Measurements from ENCODE around the gene EXD3.
A peak's percentile ranks its signal among the peaks of the same experiment; 100 is the strongest.

Gene EXD3

GRCh38 chr9:137311171-137311985, 111.6 kb downstream of the EXD3 start:
- peak in 2 of 56 donors; percentile 27 to 45 for DNase-seq

DNA sequence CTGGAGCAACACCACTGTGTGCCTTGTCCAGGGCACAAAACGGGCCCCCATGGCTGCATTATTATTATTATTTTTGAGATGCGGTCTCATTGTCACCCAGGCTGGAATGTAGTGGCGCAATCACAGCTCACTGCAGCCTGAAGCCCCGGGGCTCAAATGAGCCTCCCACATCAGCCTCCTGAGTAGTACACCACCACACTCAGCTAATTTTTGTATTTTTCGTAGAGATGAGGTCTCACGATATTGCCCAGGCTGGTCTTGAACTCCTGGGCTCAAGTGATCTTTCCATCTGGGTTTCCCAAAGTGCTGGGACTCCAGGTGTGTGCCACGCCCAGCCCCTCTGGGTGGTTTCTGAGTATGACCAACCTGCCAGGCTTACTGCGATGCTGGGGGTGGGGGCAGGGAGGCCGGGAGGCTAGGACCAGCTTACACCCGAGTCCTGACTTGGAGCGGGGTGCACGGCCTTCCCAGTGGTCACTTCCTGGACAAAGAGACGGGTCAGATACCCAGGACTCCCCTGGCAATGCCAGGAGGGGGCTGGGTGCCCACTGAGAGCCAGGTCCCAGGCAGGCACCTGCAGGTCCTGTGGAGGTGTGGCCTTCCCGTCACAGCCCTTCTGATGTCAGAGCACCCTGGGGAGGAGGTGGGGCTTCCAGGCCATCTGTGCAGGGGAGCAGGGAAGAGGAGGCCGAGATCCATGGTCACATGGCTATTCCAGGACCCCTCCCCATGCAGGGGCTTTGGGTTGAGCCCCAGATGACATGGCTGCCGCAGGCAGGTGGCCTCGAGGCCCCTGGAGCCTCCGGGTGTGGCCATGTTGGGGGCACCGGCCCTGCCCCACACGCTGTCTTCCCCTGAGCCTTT, 112.5 kb downstream of the EXD3 start:
- DNase-seq = no peak

DNA sequence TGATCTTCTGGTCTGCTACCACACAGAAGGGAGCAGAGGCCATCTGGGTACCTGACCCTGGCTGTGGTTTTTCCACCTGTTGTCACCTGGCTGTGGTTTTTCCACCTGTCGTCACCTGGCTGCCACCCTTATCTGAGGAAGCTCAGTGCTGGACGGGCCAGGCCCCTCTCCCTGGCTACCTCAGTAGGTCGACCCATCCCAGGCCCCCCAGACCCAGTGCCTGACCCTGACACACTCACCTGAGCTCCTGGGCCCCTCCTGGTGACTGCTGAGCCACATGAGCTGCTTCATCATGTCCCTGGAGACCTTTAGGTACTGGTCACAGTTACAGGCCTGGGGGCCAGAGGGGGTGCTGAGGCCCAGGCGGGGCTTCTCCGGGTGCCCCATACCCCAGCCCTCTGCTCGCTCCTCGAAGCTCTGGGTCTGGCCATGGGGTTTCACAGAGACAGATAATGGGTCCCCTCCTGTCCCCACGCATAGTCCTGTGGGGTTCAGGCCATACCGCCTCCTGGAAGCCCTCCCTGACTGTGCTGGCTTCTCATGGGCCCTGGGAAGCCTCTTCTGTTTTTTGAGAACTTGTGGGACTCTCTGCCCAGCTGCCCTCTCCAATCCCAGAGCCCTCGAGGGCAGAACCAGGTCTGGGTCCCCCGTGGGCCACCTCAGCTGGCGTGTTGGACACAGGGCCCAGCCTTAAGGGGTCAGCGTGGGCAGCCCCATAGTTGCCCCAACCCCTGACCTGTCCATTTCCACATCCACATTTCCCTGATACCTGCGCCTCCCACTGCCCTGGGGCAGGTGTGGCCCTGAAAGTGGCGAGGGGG, 113.4 kb downstream of the EXD3 start:
- no peak for DNase-seq

GRCh38 chr9:137308057-137308619, 114.8 kb downstream of the EXD3 start:
- no peak for DNase-seq

DNA sequence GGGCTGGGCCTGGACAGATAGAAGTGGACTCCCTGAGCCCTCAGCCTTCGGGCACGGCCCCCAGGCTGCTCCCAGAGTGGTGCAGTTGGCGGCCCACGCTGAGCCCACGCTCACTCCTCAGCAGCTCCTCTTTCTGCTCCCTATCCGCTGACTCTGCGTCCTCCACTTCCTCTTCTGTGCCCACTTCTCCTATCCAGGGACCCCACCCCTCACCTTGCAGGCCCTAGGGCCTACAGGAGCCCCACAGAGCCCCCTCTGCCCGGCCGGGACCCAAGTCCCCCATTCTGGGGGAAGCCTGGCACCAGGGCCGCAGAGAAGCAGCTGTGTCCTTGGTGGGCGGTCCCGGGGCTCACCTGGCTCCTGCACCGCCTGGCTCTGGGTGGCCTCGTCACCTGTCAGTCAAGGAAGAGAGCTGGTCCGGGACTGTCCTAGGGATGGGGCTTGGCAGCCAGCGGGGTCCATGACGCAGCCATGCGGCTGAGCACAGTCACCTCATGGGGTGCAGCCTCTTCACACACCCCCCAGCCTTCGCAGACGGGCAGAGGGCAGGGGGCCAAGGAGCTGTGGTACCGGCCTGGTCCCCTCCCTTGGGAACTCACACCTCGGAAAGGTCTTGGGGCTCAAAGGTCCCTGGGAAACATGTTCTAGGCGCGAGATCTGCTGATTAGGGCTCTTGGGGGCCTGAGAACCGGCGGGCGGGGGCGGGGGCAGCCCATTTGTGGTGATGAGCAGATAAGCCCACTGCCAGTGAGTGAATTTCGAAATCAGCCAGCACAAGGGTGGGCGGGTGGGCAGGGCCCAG, 115.5 kb downstream of the EXD3 start:
- DNase-seq = no peak

- no peak for DNase-seq
These were observed 116.1 kb downstream of the EXD3 start for GRCh38 chr9:137306850-137307254.

GRCh38 chr9:137306066-137306849, 116.7 kb downstream of the EXD3 start:
- DNase-seq = no peak

GRCh38 chr9:137305798-137306065, 117.2 kb downstream of the EXD3 start:
- DNase-seq = no peak

- DNase-seq = peak in 20 of 56 donors; percentile 22 to 72 (median 44)
These were observed 117.7 kb downstream of the EXD3 start for GRCh38 chr9:137305060-137305797.

GRCh38 chr9:137304383-137305059, 118.4 kb downstream of the EXD3 start:
- no peak for DNase-seq

GRCh38 chr9:137303893-137304382, 119.0 kb downstream of the EXD3 start:
- peak in 7 of 56 donors; percentile 28 to 57 (median 33) for DNase-seq

DNA sequence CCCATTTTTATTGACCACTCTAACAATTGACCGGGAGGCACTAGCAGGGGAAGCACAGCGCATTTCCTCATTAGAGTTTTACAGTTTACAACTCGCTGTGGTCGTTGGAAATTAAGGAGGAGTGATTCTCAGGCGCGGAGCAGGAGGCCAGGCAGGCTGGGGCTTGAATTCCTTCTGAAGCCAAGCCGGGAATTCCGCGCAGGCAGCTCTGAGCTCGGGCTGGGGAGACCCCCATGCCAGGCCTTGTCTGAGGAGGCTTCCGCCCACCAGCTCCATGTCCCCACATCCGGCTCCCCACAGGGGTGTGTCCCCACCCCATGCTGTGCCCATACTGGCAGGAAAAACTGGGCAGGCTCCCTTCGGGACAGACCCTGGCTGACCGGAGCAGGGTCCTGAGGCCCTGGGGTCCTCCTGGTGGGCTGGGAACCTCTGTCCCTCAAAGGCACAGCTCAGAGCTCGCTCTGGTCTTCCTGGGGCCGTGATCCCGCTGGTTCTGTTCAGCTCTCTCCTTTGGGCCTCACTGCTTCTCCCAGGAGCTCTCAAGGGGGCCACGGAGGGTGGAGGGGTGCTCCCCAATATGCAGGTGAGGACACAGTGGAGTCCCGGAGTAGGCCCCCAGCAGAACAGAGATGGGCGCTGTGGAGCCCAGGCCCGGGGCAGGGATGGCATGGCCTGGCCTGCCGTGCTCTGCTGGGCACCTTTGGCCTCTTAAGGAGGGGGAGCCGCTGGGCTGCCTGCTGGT, 119.6 kb downstream of the EXD3 start:
- no peak for DNase-seq

- no peak for DNase-seq
These were observed 120.4 kb downstream of the EXD3 start for GRCh38 chr9:137302449-137303150.

GRCh38 chr9:137302118-137302448, 120.9 kb downstream of the EXD3 start, which contains the start of gene NRARP:
TSS of gene NRARP (minus strand) at chr9:137302271. CDS start at chr9:137301928, 343 bp downstream.
- DNase-seq = peak in 55 of 56 donors; percentile 34 to 96 (median 79)

GRCh38 chr9:137301081-137301947, 121.6 kb downstream of the EXD3 start:
- peak in 2 of 56 donors; percentile 17 to 30 for DNase-seq

Data from nucleus accumbens (tissue), 56 donors.